Esophagus muscularis mucosa (tissue), 4 donors: ENCODE data around the gene PTPRCAP.

Source experiments
- EP300 ChIP-seq: sonication (generic); formaldehyde crosslinking; IDR thresholded peaks from one replicate; pipeline ENCODE4 v1.6.1; 2017; ENCODE audit warnings: antibody characterized with exemption
- POLR2A ChIP-seq: fragments of 450-650 bp; IDR thresholded peaks from one replicate; pipeline ENCODE4 v1.6.1; 2017; ENCODE audit warnings: antibody characterized with exemption, moderate library complexity, mild to moderate bottlenecking, low read depth
- TF ChIP-seq, protein P1 (sequence below), 3 experiments: fragments of 200-600 bp in 2 of 3; fragments of 450-650 bp in 1 of 3; sonication (generic) in 2 of 3; IDR thresholded peaks; one replicate each; pipeline ENCODE4 v1.5.1; 2017 to 2019; ENCODE audit warnings: antibody characterized with exemption in 3 of 3, mild to moderate bottlenecking in 2 of 3, moderate library complexity in 1 of 3

DNA sequence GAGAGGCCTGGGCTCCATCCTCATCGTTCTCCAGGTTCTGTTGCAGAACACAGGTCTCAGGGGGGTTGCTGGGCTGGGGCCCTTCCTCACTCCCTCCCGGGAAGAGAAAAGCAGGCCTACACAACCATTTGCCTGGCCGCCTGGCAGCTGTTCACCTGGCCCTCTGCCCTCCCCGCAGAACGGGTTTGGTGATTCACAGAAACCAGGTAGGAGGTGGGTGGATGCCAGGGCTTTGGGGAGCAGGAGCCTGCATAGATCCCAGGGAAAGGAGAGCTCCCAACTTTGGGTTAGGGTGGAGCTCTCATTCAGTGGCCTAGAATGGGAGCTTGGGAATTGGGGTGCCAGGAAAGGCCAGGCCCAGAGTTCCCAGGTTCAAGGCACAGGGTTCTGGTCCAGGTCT is 30.6 kb upstream of the PTPRCAP start:
- TF ChIP-seq, protein P1, sequence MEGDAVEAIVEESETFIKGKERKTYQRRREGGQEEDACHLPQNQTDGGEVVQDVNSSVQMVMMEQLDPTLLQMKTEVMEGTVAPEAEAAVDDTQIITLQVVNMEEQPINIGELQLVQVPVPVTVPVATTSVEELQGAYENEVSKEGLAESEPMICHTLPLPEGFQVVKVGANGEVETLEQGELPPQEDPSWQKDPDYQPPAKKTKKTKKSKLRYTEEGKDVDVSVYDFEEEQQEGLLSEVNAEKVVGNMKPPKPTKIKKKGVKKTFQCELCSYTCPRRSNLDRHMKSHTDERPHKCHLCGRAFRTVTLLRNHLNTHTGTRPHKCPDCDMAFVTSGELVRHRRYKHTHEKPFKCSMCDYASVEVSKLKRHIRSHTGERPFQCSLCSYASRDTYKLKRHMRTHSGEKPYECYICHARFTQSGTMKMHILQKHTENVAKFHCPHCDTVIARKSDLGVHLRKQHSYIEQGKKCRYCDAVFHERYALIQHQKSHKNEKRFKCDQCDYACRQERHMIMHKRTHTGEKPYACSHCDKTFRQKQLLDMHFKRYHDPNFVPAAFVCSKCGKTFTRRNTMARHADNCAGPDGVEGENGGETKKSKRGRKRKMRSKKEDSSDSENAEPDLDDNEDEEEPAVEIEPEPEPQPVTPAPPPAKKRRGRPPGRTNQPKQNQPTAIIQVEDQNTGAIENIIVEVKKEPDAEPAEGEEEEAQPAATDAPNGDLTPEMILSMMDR (IDR thresholded peaks at IDR 0.05) = no peak
- TF ChIP-seq POLR2A = no peak
- no peak for TF ChIP-seq EP300
